Neural progenitor cell (in vitro differentiated cells): ENCODE measurements around the gene ARHGEF4.

ENCODE experiments used
- CTCF ChIP-seq: fragments of 200-600 bp; sonication (generic); IDR thresholded peaks from 2 replicates; pipeline ENCODE4 v1.5.1; 2017; ENCODE audit warnings: antibody characterized with exemption, mild to moderate bottlenecking
- EZH2 ChIP-seq: fragments of 200-600 bp; sonication (generic); IDR thresholded peaks from 2 replicates; pipeline ENCODE4 v1.6.1; 2017; ENCODE audit warnings: antibody characterized with exemption, mild to moderate bottlenecking, moderate library complexity
- EZH2phosphoT487 ChIP-seq: fragments of 200-600 bp; sonication (generic); IDR thresholded peaks from 2 replicates; pipeline ENCODE4 v1.6.1; 2017; ENCODE audit warnings: antibody characterized with exemption

- no peak for TF ChIP-seq CTCF
- no peak for TF ChIP-seq EZH2phosphoT487
- TF ChIP-seq EZH2 = no peak
These were observed 74.2 kb downstream of the ARHGEF4 start for GRCh38 chr2:130910931-130911330.
